GM19239 (cell line): ENCODE data around the gene BICRA.

Source experiments
- DNase-seq: peaks from one replicate; pipeline ENCODE4 v3.0.0; 2011; ENCODE audit warnings: low spot score; ENCODE audit not compliant: insufficient read length
- FAIRE-seq: peaks from 2 replicates; lab custom pipeline; 2011; peaks lifted over from hg19 to GRCh38; lab: Jason Lieb, UNC

BICRA gene

GRCh38 chr19:47682939-47683338 is 74.0 kb downstream of the BICRA start:
- FAIRE-seq, result no peak

GRCh38 chr19:47686679-47687450 is 77.9 kb downstream of the BICRA start:
- FAIRE-seq, result no peak
- no peak for DNase-seq

More at GRCh38 chr19:47682939-47683338, 74.0 kb downstream of the BICRA start:
- no peak for DNase-seq

- FAIRE-seq (no peak), DNase-seq (no peak)
Observed at GRCh38 chr19:47687906-47688305, 79.0 kb downstream of the BICRA start.

GRCh38 chr19:47691090-47691489 is 82.2 kb downstream of the BICRA start:
- FAIRE-seq, result no peak

GRCh38 chr19:47691782-47692181 is 82.8 kb downstream of the BICRA start:
- DNase-seq, result no peak
- FAIRE-seq, result no peak

More at GRCh38 chr19:47691090-47691489, 82.2 kb downstream of the BICRA start:
- DNase-seq, result no peak

GRCh38 chr19:47693489-47693888 is 84.6 kb downstream of the BICRA start:
- DNase-seq, result no peak

GRCh38 chr19:47693903-47694302 is 85.0 kb downstream of the BICRA start:
- DNase-seq, result no peak
- no peak for FAIRE-seq

More at GRCh38 chr19:47693489-47693888, 84.6 kb downstream of the BICRA start:
- no peak for FAIRE-seq

- no peak for FAIRE-seq
Observed at GRCh38 chr19:47694466-47695273, 85.7 kb downstream of the BICRA start.

GRCh38 chr19:47695533-47696262 is 86.8 kb downstream of the BICRA start:
- FAIRE-seq, result no peak
- no peak for DNase-seq

More at GRCh38 chr19:47694466-47695273, 85.7 kb downstream of the BICRA start:
- DNase-seq, result no peak

- FAIRE-seq (no peak), DNase-seq (no peak)
Observed at GRCh38 chr19:47696635-47697034, 87.7 kb downstream of the BICRA start.

- FAIRE-seq (peak; percentile 90), DNase-seq (peak; percentile 95)
Observed at GRCh38 chr19:47697863-47698609, 89.1 kb downstream of the BICRA start.

GRCh38 chr19:47698631-47699359 is 89.9 kb downstream of the BICRA start:
- FAIRE-seq (no peak), DNase-seq (no peak)

GRCh38 chr19:47699360-47699917 is 90.5 kb downstream of the BICRA start:
- FAIRE-seq (no peak), DNase-seq (peak; percentile 96)

GRCh38 chr19:47700934-47701716 is 92.2 kb downstream of the BICRA start:
- FAIRE-seq, result no peak
- DNase-seq, result no peak

GRCh38 chr19:47701717-47702552 is 93.0 kb downstream of the BICRA start:
- FAIRE-seq, result no peak
- DNase-seq, result no peak

GRCh38 chr19:47702671-47703070 is 93.7 kb downstream of the BICRA start:
- DNase-seq (no peak), FAIRE-seq (no peak)

- FAIRE-seq (no peak), DNase-seq (no peak)
Observed at GRCh38 chr19:47703301-47703700, 94.4 kb downstream of the BICRA start.
